GM12878 (cell line): ENCODE results near the gene KRT6C. TPM values are rescaled to one million over a fixed set of nuclear protein-coding genes. Genes with fewer than 3 reads are reported as not detected.
A peak's percentile ranks its signal among the peaks of the same experiment; 100 is the strongest.

ENCODE experiments used
- ATAC-seq: fragments of 200-7000 bp; cut with Tn5 transposase; 3 replicates; pipeline ENCODE4 v1.9.1; 2020; ENCODE audit warnings: mild to moderate bottlenecking, moderate library complexity
- BruUV-seq: library from RNA; stranded (reverse); fragments of 400-500 nt; replicated peaks from 2 replicates; lab custom pipeline; 2021; lab: Mats Ljungman, UMichigan
- CTCF ChIA-PET: fragments of 300-600 bp; sonication (Branson Sonifier 250); formaldehyde crosslinking; extraction: SDS; loops from one replicate; lab custom pipeline; 2021; ENCODE audit warnings: inconsistent platforms; lab: Yijun Ruan, JAX
- POLR2A ChIA-PET: fragments of 350-600 bp; formaldehyde crosslinking; extraction: SDS; loops from one replicate; lab custom pipeline; 2021; ENCODE audit warnings: inconsistent platforms; lab: Charles Lee
- RAD21 ChIA-PET: fragments of 300-600 bp; sonication (Branson Sonifier 250); formaldehyde crosslinking; loops from one replicate; lab custom pipeline; 2023; ENCODE audit warnings: antibody characterized with exemption; ENCODE audit not compliant: unreplicated experiment; lab: Charles Lee
- SMC1A ChIA-PET: fragments of 300-600 bp; sonication (Branson Sonifier 250); formaldehyde crosslinking; loops from one replicate; lab custom pipeline; 2023; ENCODE audit not compliant: unreplicated experiment, uncharacterized antibody; lab: Charles Lee
- DNase-seq: peaks from one replicate; pipeline ENCODE4 v3.0.0-alpha.2; 2011; ENCODE audit warnings: low read depth, low spot score
- FAIRE-seq: peaks from 3 replicates; lab custom pipeline; 2011; peaks lifted over from hg19 to GRCh38; lab: Jason Lieb, UNC
- H2AFZ ChIP-seq: 2 replicates; pipeline ENCODE4 v1.6.0; 2011; ENCODE audit warnings: low read depth, low read length, control low read depth; ENCODE audit not compliant: control insufficient read depth
- H3K27ac ChIP-seq: 2 replicates; pipeline ENCODE4 v1.5.1; 2011; ENCODE audit warnings: control low read depth; ENCODE audit not compliant: control insufficient read depth, insufficient read depth
- H3K27me3 ChIP-seq, 2 experiments: replicated peaks in 1 of 2; 2 replicates each; pipeline versions ENCODE4 v1.6.0 to v1.6.1; 2011; ENCODE audit warnings: low read length in 1 of 2; ENCODE audit not compliant: control insufficient read depth in 2 of 2, insufficient read depth in 2 of 2
- H3K36me3 ChIP-seq, 2 experiments: 2 replicates each; pipeline ENCODE4 v1.5.1; 2011; ENCODE audit warnings: low read length in 1 of 2; ENCODE audit not compliant: control insufficient read depth in 2 of 2, insufficient read depth in 2 of 2
- H3K4me1 ChIP-seq: 2 replicates; pipeline ENCODE4 v1.6.1; 2011; ENCODE audit warnings: mild to moderate bottlenecking, low read length, moderate library complexity, mixed read lengths; ENCODE audit not compliant: control insufficient read depth, insufficient read depth
- H3K4me2 ChIP-seq: 2 replicates; pipeline ENCODE4 v1.6.0; 2011; ENCODE audit warnings: control low read depth; ENCODE audit not compliant: control insufficient read depth, insufficient read depth
- H3K4me3 ChIP-seq: fragments of 200-600 bp; sonication (generic); 2 replicates; pipeline ENCODE4 v1.5.1; 2016
- H3K79me2 ChIP-seq: 2 replicates; pipeline ENCODE4 v1.6.0; 2011; ENCODE audit warnings: low read length; ENCODE audit not compliant: control insufficient read depth, insufficient read depth
- H3K9ac ChIP-seq: 2 replicates; pipeline ENCODE4 v1.8.0; 2011; ENCODE audit warnings: low read length, control low read depth, mixed read lengths; ENCODE audit not compliant: control insufficient read depth, insufficient read depth
- H3K9me3 ChIP-seq: replicated peaks from 3 replicates; pipeline ENCODE4 v1.5.1; 2011; ENCODE audit warnings: mild to moderate bottlenecking, low read length; ENCODE audit not compliant: control insufficient read depth, insufficient read depth
- H4K20me1 ChIP-seq: 2 replicates; pipeline ENCODE4 v1.6.0; 2011; ENCODE audit not compliant: control insufficient read depth, insufficient read depth
- CBX3 ChIP-seq: fragments of 200-600 bp; sonication (generic); IDR thresholded peaks from 2 replicates; pipeline ENCODE4 v1.6.1; 2016; ENCODE audit warnings: low read depth, borderline replicate concordance
- CREM ChIP-seq: IDR thresholded peaks from 2 replicates; pipeline ENCODE4 v1.6.1; 2014; ENCODE audit warnings: antibody characterized with exemption, low read depth
- MXI1 ChIP-seq: fragments of 150-350 bp; IDR thresholded peaks from 2 replicates; pipeline ENCODE4 v1.6.1; 2011; ENCODE audit warnings: low read depth, mild to moderate bottlenecking, inconsistent platforms, low read length, improper control_type of control experiment
- NBN ChIP-seq: fragments of 450-650 bp; IDR thresholded peaks from 2 replicates; pipeline ENCODE4 v1.6.1; 2016
- SPI1 ChIP-seq: IDR thresholded peaks from 2 replicates; pipeline ENCODE4 v1.6.1; 2011; ENCODE audit warnings: low read depth, mild to moderate bottlenecking, low read length, moderate library complexity, borderline replicate concordance; ENCODE audit not compliant: insufficient read depth
- ZNF274 ChIP-seq: IDR thresholded peaks from one replicate; pipeline ENCODE4 v1.8.0; 2011; ENCODE audit not compliant: insufficient read length, insufficient read depth
- ZZZ3 ChIP-seq: IDR thresholded peaks from 2 replicates; pipeline ENCODE4 v1.6.1; 2011; ENCODE audit warnings: low read depth; ENCODE audit not compliant: control insufficient read depth, insufficient read length
- whole genome bisulfite sequencing: methylation state at CpG from one replicate; pipeline ENCODE4 v1.1.6; 2016; ENCODE audit warnings: low lambda C conversion rate; ENCODE audit not compliant: insufficient replicate concordance, insufficient coverage; ENCODE audit errors: missing lambda C conversion rate; 5-methylcytosine and 5-hydroxymethylcytosine counted together
- in situ Hi-C: fragments of 300-500 bp; cut with MboI; formaldehyde crosslinking; loops from 9 replicates; pipeline ENCODE4 v1.14.3; 2018; ENCODE audit warnings: mixed read lengths
- intact Hi-C: fragments of 100-400 bp; cut with micrococcal nuclease; formaldehyde crosslinking; loops from one replicate; pipeline ENCODE4 v1.14.2; 2022; ENCODE audit not compliant: unreplicated experiment
- polyA plus RNA-seq, 11 experiments: library from polyadenylated mRNA; depleted of rRNA in 4 of 11; unstranded in 6 of 11; stranded (reverse) in 5 of 11; fragments of >200 nt; fragmentation: Nextera tagmentation in 4 of 11; fragmentation: Illumina TruSeq in 1 of 11; extraction: Ambion mirVana in 4 of 11; extraction: Trizol in 1 of 11; gene quantifications; 1 replicate in 1 of 11; 2 replicates in 10 of 11; pipeline versions ENCODE4 v1.2.1 to v1.2.3, GENCODE V29; 2011 to 2016; ENCODE audit warnings: inconsistent platforms in 2 of 11, missing spikeins in 2 of 11, low read depth in 1 of 11
- total RNA-seq, 4 experiments: library from RNA; depleted of rRNA in 3 of 4; stranded (reverse); fragments of >200 nt in 3 of 4; fragmentation: Illumina TruSeq in 1 of 4; extraction: Trizol in 1 of 4; gene quantifications; 2 replicates each; pipeline versions ENCODE4 v1.2.1 to v1.2.3, GENCODE V29; 2013 to 2021
- TF ChIP-seq, protein P1 (sequence below): IDR thresholded peaks from 2 replicates; pipeline ENCODE4 v1.6.1; 2011; ENCODE audit warnings: low read depth, low read length, improper control_type of control experiment, borderline replicate concordance
- TF ChIP-seq, protein P2 (sequence below): fragments of 450-650 bp; IDR thresholded peaks from 2 replicates; pipeline ENCODE4 v1.6.1; 2017; ENCODE audit warnings: mild to moderate bottlenecking, low read depth, inconsistent platforms; ENCODE audit not compliant: poor library complexity, severe bottlenecking

Gene KRT6C
- total and polyA plus RNA-seq, 10 of the 15 experiments (the other 5 are each of a cell fraction or from before 2014, with no cell fraction given), result not detected

DNA sequence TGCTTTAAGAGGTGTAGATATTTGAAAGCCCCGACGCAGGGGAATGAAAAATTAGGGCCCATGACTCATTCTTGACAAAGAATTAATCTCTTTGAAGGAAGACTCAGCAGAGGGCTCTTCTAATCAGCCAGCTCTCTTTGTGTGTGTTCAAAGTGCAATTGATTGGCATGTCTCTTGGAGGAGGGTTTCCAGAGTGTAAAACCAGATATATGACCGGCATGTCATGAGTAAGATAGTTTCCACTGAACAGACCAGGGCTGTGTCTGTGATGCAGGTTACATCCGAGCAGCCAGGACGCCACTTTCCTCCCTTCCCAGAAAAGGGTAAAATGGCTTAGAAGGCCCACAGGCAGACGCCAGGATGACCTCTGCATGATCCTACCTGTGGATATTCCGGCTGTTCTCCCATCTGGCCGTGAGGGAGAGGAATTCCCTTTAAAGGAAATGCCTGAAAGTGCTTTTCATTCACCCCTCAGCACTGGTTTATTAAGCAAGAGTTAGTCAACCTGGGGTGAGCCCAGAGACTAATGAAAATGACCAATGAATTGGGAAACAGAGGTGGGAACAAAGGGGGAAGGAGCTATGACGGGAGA is 32.2 kb downstream of the KRT6C start:
- no TSS peak for BruUV-seq
- no peak for FAIRE-seq
- ChIA-PET POLR2A (interaction anchor here (0.6 kb wide), 1 partner anchor 385 kb away, joined by 4 read pairs; no protein-coding TSS in a partner anchor), CTCF (no interaction called here), SMC1A (interaction anchor here (0.9 kb wide), 1 partner anchor 444 kb away, joined by 4 read pairs; no protein-coding TSS in a partner anchor), RAD21 (no interaction called here)
- Histone ChIP-seq H3K4me2 (no peak overlapping the region), H4K20me1 (no peaks in the 10 kb centered on the region), H3K4me3 (no peak overlapping the region), H3K4me1 (no peaks in the 10 kb centered on the region), H3K27ac (no peak overlapping the region), H3K79me2 (no peaks in the 10 kb centered on the region), H2AFZ (no peak overlapping the region), H3K36me3 (no peaks in the 10 kb centered on the region), H3K27me3 (peaks cover 6 to 9% of the 10 kb centered on the region in 2 experiments), H3K9me3 (no peaks in the 10 kb centered on the region), H3K9ac (no peak overlapping the region)
- no peak for ATAC-seq
- WGBS, result 7% methylated on average over 9 of the region's 9 CpGs
- TF ChIP-seq NBN, result no peak
- no peak for TF ChIP-seq CREM
- no peak for TF ChIP-seq MXI1
- intact Hi-C loops (no loop called here), in situ Hi-C loops (no loop called here)
- DNase-seq, result no peak

DNA sequence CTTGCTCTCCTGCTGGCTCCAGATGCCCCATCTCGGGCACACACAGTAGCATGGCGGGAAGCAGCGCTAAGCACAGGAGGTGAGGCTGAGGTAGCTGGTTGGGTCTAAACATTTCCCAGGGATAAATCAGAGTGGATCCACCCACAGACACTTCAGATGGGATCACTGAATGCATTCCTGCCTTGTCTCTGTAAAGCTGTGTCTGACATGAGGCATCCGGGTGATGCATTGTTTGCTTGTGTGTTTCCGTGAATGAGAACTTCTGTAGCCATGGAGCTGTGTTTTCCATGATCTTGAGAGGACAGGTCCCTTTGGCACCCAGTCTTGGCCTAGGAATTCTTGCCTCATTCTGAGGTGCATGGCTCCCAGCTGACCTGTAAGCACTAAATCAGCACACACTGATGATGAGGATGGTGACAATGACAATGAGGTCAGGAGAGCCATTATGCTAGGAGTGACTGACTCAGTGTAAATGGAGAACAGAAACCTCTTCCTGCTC is 32.7 kb downstream of the KRT6C start:
- Histone ChIP-seq H3K4me2 (no peak overlapping the region), H3K9ac (no peak overlapping the region), H3K36me3 (no peaks in the 10 kb centered on the region), H3K9me3 (no peaks in the 10 kb centered on the region), H3K4me1 (no peaks in the 10 kb centered on the region), H4K20me1 (no peaks in the 10 kb centered on the region), H3K79me2 (no peaks in the 10 kb centered on the region), H3K4me3 (no peak overlapping the region), H3K27me3 (peaks cover 6 to 9% of the 10 kb centered on the region in 2 experiments), H3K27ac (no peak overlapping the region), H2AFZ (no peak overlapping the region)
- WGBS, result 80% methylated on average over 5 of the region's 5 CpGs
- POLR2A ChIA-PET, result no interaction called here
- intact Hi-C loops, result no loop called here
- RAD21 ChIA-PET, result no interaction called here
- SMC1A ChIA-PET, result interaction anchor here (0.9 kb wide), 1 partner anchor 445 kb away, joined by 4 read pairs; no protein-coding TSS in a partner anchor
- ATAC-seq (peak; percentile 34; the same call in 2 of the 3 replicates), DNase-seq (no peak), FAIRE-seq (no peak)
- CTCF ChIA-PET, result no interaction called here
- peak; percentile 30; the same call in 1 of the 2 replicates for TF ChIP-seq SPI1
- TF ChIP-seq ZZZ3, result no peak
- TF ChIP-seq ZNF274, result no peak
- TF ChIP-seq, protein P1, sequence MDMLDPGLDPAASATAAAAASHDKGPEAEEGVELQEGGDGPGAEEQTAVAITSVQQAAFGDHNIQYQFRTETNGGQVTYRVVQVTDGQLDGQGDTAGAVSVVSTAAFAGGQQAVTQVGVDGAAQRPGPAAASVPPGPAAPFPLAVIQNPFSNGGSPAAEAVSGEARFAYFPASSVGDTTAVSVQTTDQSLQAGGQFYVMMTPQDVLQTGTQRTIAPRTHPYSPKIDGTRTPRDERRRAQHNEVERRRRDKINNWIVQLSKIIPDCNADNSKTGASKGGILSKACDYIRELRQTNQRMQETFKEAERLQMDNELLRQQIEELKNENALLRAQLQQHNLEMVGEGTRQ, result no peak
- TF ChIP-seq CBX3, result no peak
- TF ChIP-seq, protein P2, sequence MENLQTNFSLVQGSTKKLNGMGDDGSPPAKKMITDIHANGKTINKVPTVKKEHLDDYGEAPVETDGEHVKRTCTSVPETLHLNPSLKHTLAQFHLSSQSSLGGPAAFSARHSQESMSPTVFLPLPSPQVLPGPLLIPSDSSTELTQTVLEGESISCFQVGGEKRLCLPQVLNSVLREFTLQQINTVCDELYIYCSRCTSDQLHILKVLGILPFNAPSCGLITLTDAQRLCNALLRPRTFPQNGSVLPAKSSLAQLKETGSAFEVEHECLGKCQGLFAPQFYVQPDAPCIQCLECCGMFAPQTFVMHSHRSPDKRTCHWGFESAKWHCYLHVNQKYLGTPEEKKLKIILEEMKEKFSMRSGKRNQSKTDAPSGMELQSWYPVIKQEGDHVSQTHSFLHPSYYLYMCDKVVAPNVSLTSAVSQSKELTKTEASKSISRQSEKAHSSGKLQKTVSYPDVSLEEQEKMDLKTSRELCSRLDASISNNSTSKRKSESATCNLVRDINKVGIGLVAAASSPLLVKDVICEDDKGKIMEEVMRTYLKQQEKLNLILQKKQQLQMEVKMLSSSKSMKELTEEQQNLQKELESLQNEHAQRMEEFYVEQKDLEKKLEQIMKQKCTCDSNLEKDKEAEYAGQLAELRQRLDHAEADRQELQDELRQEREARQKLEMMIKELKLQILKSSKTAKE, result no peak
- no TSS peak for BruUV-seq
- in situ Hi-C loops, result no loop called here
